HCT116 (cell line): Measurements from ENCODE around the gene CCDC82. TPM values are rescaled to one million over a fixed set of nuclear protein-coding genes. Genes with fewer than 3 reads are reported as not detected.
A peak's percentile ranks its signal among the peaks of the same experiment; 100 is the strongest.

Experiments
- ATAC-seq: fragments of 200-7000 bp; cut with Tn5 transposase; 2 replicates; pipeline ENCODE4 v1.9.1; 2020; ENCODE audit warnings: mild to moderate bottlenecking, moderate library complexity
- Bru-seq: library from RNA; stranded (reverse); fragments of 400-500 nt; gene quantifications from one replicate; lab custom pipeline; 2021; lab: Mats Ljungman, UMichigan
- BruChase-seq, 2 experiments: library from RNA; stranded (reverse); fragments of 400-500 nt; gene quantifications; one replicate each; lab custom pipeline; 2021; lab: Mats Ljungman, UMichigan
- BruUV-seq: library from RNA; stranded (reverse); fragments of 400-500 nt; replicated peaks from 2 replicates; lab custom pipeline; 2021; lab: Mats Ljungman, UMichigan
- CTCF ChIA-PET: fragments of 300-600 bp; sonication (Branson Sonifier 250); formaldehyde crosslinking; loops from one replicate; lab custom pipeline; 2021; ENCODE audit warnings: antibody characterized with exemption; lab: Charles Lee
- POLR2A ChIA-PET: fragments of 300-600, 350-600 bp; sonication (Branson Sonifier 250); formaldehyde crosslinking; loops from one replicate; lab custom pipeline; 2021; ENCODE audit warnings: antibody characterized with exemption; lab: Charles Lee
- RAD21 ChIA-PET, 2 experiments: fragments of 300-600 bp; sonication (Branson Sonifier 250); formaldehyde crosslinking; loops; one replicate each; lab custom pipeline; 2023; ENCODE audit warnings: low total read pairs in 2 of 2; ENCODE audit not compliant: uncharacterized antibody in 2 of 2, unreplicated experiment in 2 of 2, low non-redundant PET in 1 of 2; lab: Charles Lee
- DNase-seq: peaks from one replicate; pipeline ENCODE4 v3.0.0-alpha.2; 2010; ENCODE audit warnings: low read depth, low spot score
- H2AFZ ChIP-seq: fragments of 200-600 bp; shearing (Covaris generic), sonication (generic); 2 replicates; pipeline ENCODE4 v1.6.1; 2017; ENCODE audit warnings: low read depth, mixed run types, mixed read lengths, antibody characterized with exemption, low read length; ENCODE audit not compliant: poor library complexity, severe bottlenecking
- H3K27ac ChIP-seq: 2 replicates; pipeline ENCODE4 v1.5.1; 2012; ENCODE audit warnings: low read depth, low read length
- H3K27me3 ChIP-seq: fragments of 200-600 bp; sonication (generic); 2 replicates; pipeline ENCODE4 v1.6.1; 2016; ENCODE audit warnings: mixed run types, low read length, mixed read lengths; ENCODE audit not compliant: insufficient read depth
- H3K36me3 ChIP-seq, 2 experiments: fragments of 200-500 bp in 1 of 2; fragments of 200-600 bp in 1 of 2; sonication (Bioruptor generic) in 1 of 2; sonication (generic) in 1 of 2; 2 replicates each; pipeline versions ENCODE4 v1.5.1 to v1.6.1; 2014 to 2016; ENCODE audit warnings: low read length in 2 of 2, inconsistent platforms in 1 of 2, mixed read lengths in 1 of 2, mixed run types in 1 of 2; ENCODE audit not compliant: insufficient read depth in 2 of 2, control insufficient read depth in 1 of 2
- H3K4me1 ChIP-seq, 2 experiments: fragments of 200-600 bp in 1 of 2; sonication (generic) in 1 of 2; 2 replicates each; pipeline versions ENCODE4 v1.5.1 to v1.6.1; 2012 to 2017; ENCODE audit warnings: low read length in 2 of 2, inconsistent platforms in 1 of 2, mild to moderate bottlenecking in 1 of 2, mixed read lengths in 1 of 2, mixed run types in 1 of 2, moderate library complexity in 1 of 2; ENCODE audit not compliant: insufficient read depth in 2 of 2, control insufficient read depth in 1 of 2
- H3K4me2 ChIP-seq: fragments of 200-600 bp; sonication (generic); 2 replicates; pipeline ENCODE4 v1.6.1; 2017; ENCODE audit warnings: mixed run types, low read length, mixed read lengths
- H3K4me3 ChIP-seq, 2 experiments: fragments of 200-600 bp in 1 of 2; sonication (generic) in 1 of 2; replicated peaks in 1 of 2; 2 replicates each; pipeline ENCODE4 v1.5.1; 2011 to 2016; ENCODE audit warnings: low read length in 2 of 2, control low read depth in 1 of 2, low read depth in 1 of 2, mild to moderate bottlenecking in 1 of 2, mixed read lengths in 1 of 2, mixed run types in 1 of 2
- H3K79me2 ChIP-seq: fragments of 200-600 bp; sonication (generic); 2 replicates; pipeline ENCODE4 v1.6.1; 2017; ENCODE audit warnings: mild to moderate bottlenecking, mixed run types, low read length, moderate library complexity, mixed read lengths; ENCODE audit not compliant: insufficient read depth
- H3K9ac ChIP-seq: fragments of 200-600 bp; sonication (generic); 2 replicates; pipeline ENCODE4 v1.6.1; 2016; ENCODE audit warnings: low read length, mixed read lengths
- H3K9me2 ChIP-seq: fragments of 200-600 bp; sonication (generic), shearing (Covaris generic); 2 replicates; pipeline ENCODE4 v1.6.1; 2017; ENCODE audit warnings: mixed run types, mild to moderate bottlenecking, moderate library complexity; ENCODE audit not compliant: insufficient read depth
- H3K9me3 ChIP-seq, 2 experiments: fragments of 200-500 bp in 1 of 2; fragments of 200-600 bp in 1 of 2; sonication (Bioruptor generic) in 1 of 2; sonication (generic) in 1 of 2; 2 replicates each; pipeline ENCODE4 v1.6.1; 2014 to 2017; ENCODE audit warnings: low read length in 2 of 2, mixed read lengths in 2 of 2, inconsistent platforms in 1 of 2, low read depth in 1 of 2, mild to moderate bottlenecking in 1 of 2, mixed run types in 1 of 2, moderate library complexity in 1 of 2; ENCODE audit not compliant: control insufficient read depth in 1 of 2, insufficient read depth in 1 of 2
- H4K20me1 ChIP-seq: fragments of 200-600 bp; sonication (generic), shearing (Covaris generic); 2 replicates; pipeline ENCODE4 v1.6.1; 2017; ENCODE audit warnings: mixed run types, mild to moderate bottlenecking, moderate library complexity; ENCODE audit not compliant: insufficient read depth
- ATF3 ChIP-seq: IDR thresholded peaks from 2 replicates; pipeline ENCODE4 v1.6.1; 2012
- CBX3 ChIP-seq: IDR thresholded peaks from 2 replicates; pipeline ENCODE4 v1.6.1; 2012; ENCODE audit warnings: low read depth
- CEBPB ChIP-seq: IDR thresholded peaks from 2 replicates; pipeline ENCODE4 v1.6.1; 2012; ENCODE audit warnings: low read depth
- EGR1 ChIP-seq: IDR thresholded peaks from 2 replicates; pipeline ENCODE4 v1.6.1; 2012; ENCODE audit warnings: low read depth
- ELF1 ChIP-seq: IDR thresholded peaks from 2 replicates; pipeline ENCODE4 v1.6.1; 2012; ENCODE audit warnings: low read depth, borderline replicate concordance
- EZH2phosphoT487 ChIP-seq: fragments of 200-600 bp; IDR thresholded peaks from 2 replicates; pipeline ENCODE4 v1.6.1; 2018; ENCODE audit warnings: antibody characterized with exemption, borderline replicate concordance
- JUND ChIP-seq: IDR thresholded peaks from 2 replicates; pipeline ENCODE4 v1.6.1; 2012
- POLR2A ChIP-seq: IDR thresholded peaks from 2 replicates; pipeline ENCODE4 v1.7.0; 2011; ENCODE audit warnings: borderline replicate concordance; ENCODE audit not compliant: insufficient read depth, insufficient read length; ENCODE audit errors: extremely low read depth
- POLR2AphosphoS5 ChIP-seq: IDR thresholded peaks from 2 replicates; pipeline ENCODE4 v1.6.1; 2011; ENCODE audit warnings: mild to moderate bottlenecking, low read depth, low read length, moderate library complexity
- RAD21 ChIP-seq: IDR thresholded peaks from 2 replicates; pipeline ENCODE4 v1.6.1; 2012; ENCODE audit warnings: low read depth, mild to moderate bottlenecking
- SP1 ChIP-seq: IDR thresholded peaks from 2 replicates; pipeline ENCODE4 v1.6.1; 2012; ENCODE audit warnings: low read depth
- SRF ChIP-seq: IDR thresholded peaks from 2 replicates; pipeline ENCODE4 v1.6.1; 2012; ENCODE audit warnings: low read depth
- TCF7L2 ChIP-seq: IDR thresholded peaks from 2 replicates; pipeline ENCODE4 v1.7.0; 2011; ENCODE audit warnings: borderline replicate concordance, inconsistent platforms; ENCODE audit not compliant: insufficient read depth, insufficient read length; ENCODE audit errors: extremely low read depth
- YY1 ChIP-seq: IDR thresholded peaks from 2 replicates; pipeline ENCODE4 v1.6.1; 2011; ENCODE audit warnings: low read length, low read depth, moderate library complexity, mild to moderate bottlenecking; ENCODE audit not compliant: insufficient replicate concordance; ENCODE audit errors: extremely low read depth
- ZFX ChIP-seq: fragments of 450-650 bp; IDR thresholded peaks from 2 replicates; pipeline ENCODE4 v1.6.1; 2017
- ZNF274 ChIP-seq: fragments of 200-500 bp; sonication (Bioruptor generic); IDR thresholded peaks from 2 replicates; pipeline ENCODE4 v1.6.1; 2014; ENCODE audit warnings: mild to moderate bottlenecking, low read depth, low read length, inconsistent platforms
- intact Hi-C: fragments of 100-400 bp; cut with micrococcal nuclease; formaldehyde crosslinking; loops from 2 replicates; pipeline ENCODE4 v1.10.0; 2022
- long read RNA-seq: library from polyadenylated mRNA; unstranded; transcript quantifications from one replicate; pipeline ENCODE4 v2.0.0, GENCODE V29; 2021; ENCODE audit not compliant: unreplicated experiment
- polyA plus RNA-seq: library from polyadenylated mRNA; unstranded; fragments of >200 nt; gene quantifications from 2 replicates; pipeline ENCODE4 v1.2.1, GENCODE V29; 2012; ENCODE audit warnings: missing spikeins
- total RNA-seq: library from RNA; stranded (reverse); gene quantifications from one replicate; pipeline ENCODE4 v1.2.1, GENCODE V29; 2021; ENCODE audit not compliant: unreplicated experiment
- TF ChIP-seq, protein P1 (sequence below): IDR thresholded peaks from 2 replicates; pipeline ENCODE4 v1.6.1; 2012; ENCODE audit warnings: low read depth
- TF ChIP-seq, protein P2 (sequence below): IDR thresholded peaks from 2 replicates; pipeline ENCODE4 v1.6.1; 2012
- TF ChIP-seq, protein P3 (sequence below): IDR thresholded peaks from 2 replicates; pipeline ENCODE4 v1.6.1; 2011; ENCODE audit warnings: mild to moderate bottlenecking, low read length, moderate library complexity; ENCODE audit not compliant: insufficient replicate concordance; ENCODE audit errors: extremely low read depth

Gene CCDC82
- total RNA-seq (11.2 TPM), Bru-seq, nascent RNA (percentile 60 among the genes with signal in this experiment), BruChase-seq, experiment 1, labeled RNA remaining after a 6-hour chase (percentile 76 among the genes with signal in this experiment), BruChase-seq, experiment 2, labeled RNA remaining after a 2-hour chase (percentile 69 among the genes with signal in this experiment)
- 2.9 and 5.4 TPM in 2 replicates for polyA plus RNA-seq
- long read RNA-seq, full-length matches to known transcripts, result 21 of 42 reads
- long read RNA-seq, partial matches to known transcripts, result 4 of 42 reads
- long read RNA-seq, other reads (novel, unspliced or antisense), result 17 of 42 reads

DNA sequence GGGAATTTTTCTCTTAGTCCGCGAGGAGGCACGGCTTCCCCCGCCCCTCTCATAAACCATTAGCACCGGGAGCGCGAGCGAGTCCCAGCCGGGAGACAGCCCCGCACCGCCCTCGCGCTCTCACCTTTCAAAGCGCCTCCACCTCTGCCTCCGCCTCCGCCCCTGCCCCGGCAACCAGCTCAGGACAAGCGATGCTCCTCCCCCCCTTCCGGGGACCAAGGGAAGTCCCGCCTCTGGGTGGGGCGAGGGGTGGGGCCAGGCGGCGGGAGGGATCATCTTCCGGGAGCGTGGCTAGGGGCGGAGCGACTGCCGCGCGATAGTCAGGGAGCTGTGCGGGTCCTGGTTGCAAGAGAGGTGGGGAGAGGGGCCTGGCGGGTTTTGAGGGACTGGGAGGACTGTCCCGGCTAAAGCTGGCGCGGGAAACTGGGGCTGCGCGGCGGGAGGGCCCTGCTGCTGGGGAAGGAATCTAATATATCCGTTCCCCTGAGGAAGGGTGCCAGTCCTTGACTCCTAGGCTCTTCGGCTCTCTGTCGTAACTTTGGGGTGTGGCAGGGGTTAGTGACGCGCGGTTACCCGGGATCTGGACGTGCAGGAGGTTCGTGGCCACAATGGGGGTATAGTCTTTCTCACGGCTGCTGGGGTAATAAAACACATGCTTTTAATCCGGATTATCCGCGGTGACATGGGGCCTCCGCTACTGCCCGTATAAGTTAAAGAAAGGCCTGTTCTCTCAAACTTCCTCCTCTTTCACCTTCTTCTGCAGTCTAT is at the start of gene CCDC82, which contains the start of gene JRKL:
CCDC82 (minus strand) TSS at position 193 of the 768 bp plus-strand sequence. CDS start 5,165 bp downstream, outside the sequence.
JRKL (plus strand) TSS at position 294 of the 768 bp plus-strand sequence. CDS start 637 bp downstream, outside the sequence.
- H3K9ac ChIP-seq, result peak within 1 kb of the TSS; percentile 82
- no peaks in the 10 kb centered on the region for H3K36me3 ChIP-seq
- 0 out of 2 replicates have a peak, but pooled peaks cover 3% of the 10 kb centered on the region for H4K20me1 ChIP-seq
- no TSS peak for BruUV-seq
- H2AFZ ChIP-seq, result peak within 1 kb of the TSS; percentile 97
- RAD21 ChIA-PET, result interaction anchor here (0.6 to 1.4 kb wide), 3 partner anchors 47 to 527 kb away, joined by 3 to 4 read pairs (median 3); partner anchors contain the start of gene MAML2 (in 1 of the 2)
- peak; percentile 94 for ATAC-seq
- peak within 1 kb of the TSS; percentile 93 for H3K4me2 ChIP-seq
- intact Hi-C loops, result loop anchor here (5.0 kb wide), 3 partner anchors 148 to 598 kb away; partner anchors contain the start of genes CEP57 and MTMR2
- CTCF ChIA-PET, result interaction anchor here (1.0 to 2.7 kb wide), 5 partner anchors 47 to 554 kb away, joined by 3 to 16 read pairs (median 12); partner anchors contain the start of gene MAML2
- no peaks in the 10 kb centered on the region for H3K9me3 ChIP-seq
- H3K27me3 ChIP-seq, result no peaks in the 10 kb centered on the region
- peaks cover 3 to 17% of the 10 kb centered on the region in 2 experiments; a peak in 2 of 4 replicates for H3K4me1 ChIP-seq
- POLR2A ChIA-PET, result interaction anchor here (0.9 to 1.4 kb wide), 5 partner anchors 47 to 1238 kb away, joined by 3 to 4 read pairs (median 3); partner anchors contain the start of gene MAML2
- DNase-seq, result peak; percentile 94
- no peaks in the 10 kb centered on the region for H3K9me2 ChIP-seq
- peak within 1 kb of the TSS; percentile 54 for H3K27ac ChIP-seq
- peak within 1 kb of the TSS; percentile 77 to 88 for H3K4me3 ChIP-seq
- peaks cover 15% of the 10 kb centered on the region for H3K79me2 ChIP-seq
- no peak for TF ChIP-seq JUND
- peak; percentile 71 for TF ChIP-seq YY1
- peak; percentile 94 for TF ChIP-seq EGR1
- TF ChIP-seq ATF3, result no peak
- TF ChIP-seq ZFX, result peak; percentile 44; the same call in 1 of the 2 replicates
- TF ChIP-seq SP1, result peak; percentile 84
- peak; percentile 74 for TF ChIP-seq ELF1
- TF ChIP-seq POLR2AphosphoS5, result peak; percentile 88
- TF ChIP-seq ZNF274, result no peak
- peak; percentile 60; the same call in 1 of the 2 replicates for TF ChIP-seq CEBPB
- peak; percentile 81 for TF ChIP-seq POLR2A
- TF ChIP-seq RAD21, result no peak
- TF ChIP-seq EZH2phosphoT487, result no peak
- TF ChIP-seq, protein P1, sequence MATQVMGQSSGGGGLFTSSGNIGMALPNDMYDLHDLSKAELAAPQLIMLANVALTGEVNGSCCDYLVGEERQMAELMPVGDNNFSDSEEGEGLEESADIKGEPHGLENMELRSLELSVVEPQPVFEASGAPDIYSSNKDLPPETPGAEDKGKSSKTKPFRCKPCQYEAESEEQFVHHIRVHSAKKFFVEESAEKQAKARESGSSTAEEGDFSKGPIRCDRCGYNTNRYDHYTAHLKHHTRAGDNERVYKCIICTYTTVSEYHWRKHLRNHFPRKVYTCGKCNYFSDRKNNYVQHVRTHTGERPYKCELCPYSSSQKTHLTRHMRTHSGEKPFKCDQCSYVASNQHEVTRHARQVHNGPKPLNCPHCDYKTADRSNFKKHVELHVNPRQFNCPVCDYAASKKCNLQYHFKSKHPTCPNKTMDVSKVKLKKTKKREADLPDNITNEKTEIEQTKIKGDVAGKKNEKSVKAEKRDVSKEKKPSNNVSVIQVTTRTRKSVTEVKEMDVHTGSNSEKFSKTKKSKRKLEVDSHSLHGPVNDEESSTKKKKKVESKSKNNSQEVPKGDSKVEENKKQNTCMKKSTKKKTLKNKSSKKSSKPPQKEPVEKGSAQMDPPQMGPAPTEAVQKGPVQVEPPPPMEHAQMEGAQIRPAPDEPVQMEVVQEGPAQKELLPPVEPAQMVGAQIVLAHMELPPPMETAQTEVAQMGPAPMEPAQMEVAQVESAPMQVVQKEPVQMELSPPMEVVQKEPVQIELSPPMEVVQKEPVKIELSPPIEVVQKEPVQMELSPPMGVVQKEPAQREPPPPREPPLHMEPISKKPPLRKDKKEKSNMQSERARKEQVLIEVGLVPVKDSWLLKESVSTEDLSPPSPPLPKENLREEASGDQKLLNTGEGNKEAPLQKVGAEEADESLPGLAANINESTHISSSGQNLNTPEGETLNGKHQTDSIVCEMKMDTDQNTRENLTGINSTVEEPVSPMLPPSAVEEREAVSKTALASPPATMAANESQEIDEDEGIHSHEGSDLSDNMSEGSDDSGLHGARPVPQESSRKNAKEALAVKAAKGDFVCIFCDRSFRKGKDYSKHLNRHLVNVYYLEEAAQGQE, result no peak
- TF ChIP-seq, protein P2, sequence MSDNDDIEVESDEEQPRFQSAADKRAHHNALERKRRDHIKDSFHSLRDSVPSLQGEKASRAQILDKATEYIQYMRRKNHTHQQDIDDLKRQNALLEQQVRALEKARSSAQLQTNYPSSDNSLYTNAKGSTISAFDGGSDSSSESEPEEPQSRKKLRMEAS, result peak; percentile 94
- TF ChIP-seq CBX3, result peak; percentile 86
- TF ChIP-seq, protein P3, sequence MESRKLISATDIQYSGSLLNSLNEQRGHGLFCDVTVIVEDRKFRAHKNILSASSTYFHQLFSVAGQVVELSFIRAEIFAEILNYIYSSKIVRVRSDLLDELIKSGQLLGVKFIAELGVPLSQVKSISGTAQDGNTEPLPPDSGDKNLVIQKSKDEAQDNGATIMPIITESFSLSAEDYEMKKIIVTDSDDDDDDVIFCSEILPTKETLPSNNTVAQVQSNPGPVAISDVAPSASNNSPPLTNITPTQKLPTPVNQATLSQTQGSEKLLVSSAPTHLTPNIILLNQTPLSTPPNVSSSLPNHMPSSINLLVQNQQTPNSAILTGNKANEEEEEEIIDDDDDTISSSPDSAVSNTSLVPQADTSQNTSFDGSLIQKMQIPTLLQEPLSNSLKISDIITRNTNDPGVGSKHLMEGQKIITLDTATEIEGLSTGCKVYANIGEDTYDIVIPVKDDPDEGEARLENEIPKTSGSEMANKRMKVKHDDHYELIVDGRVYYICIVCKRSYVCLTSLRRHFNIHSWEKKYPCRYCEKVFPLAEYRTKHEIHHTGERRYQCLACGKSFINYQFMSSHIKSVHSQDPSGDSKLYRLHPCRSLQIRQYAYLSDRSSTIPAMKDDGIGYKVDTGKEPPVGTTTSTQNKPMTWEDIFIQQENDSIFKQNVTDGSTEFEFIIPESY, result no peak
- TF ChIP-seq SRF, result no peak
- TF ChIP-seq TCF7L2, result peak; percentile 96
